HG03039 (cell line): Measurements from ENCODE around the gene THSD8.

ENCODE experiments used
- ATAC-seq: cut with Tn5 transposase; IDR thresholded peaks from one replicate; pipeline ENCODE4 v1.9.1; 2021; ENCODE audit warnings: mild to moderate bottlenecking, moderate library complexity; ENCODE audit not compliant: unreplicated experiment

Gene THSD8

GRCh38 chr19:12779162-12779993 is 22.5 kb upstream of the THSD8 start:
- ATAC-seq = no peak

DNA sequence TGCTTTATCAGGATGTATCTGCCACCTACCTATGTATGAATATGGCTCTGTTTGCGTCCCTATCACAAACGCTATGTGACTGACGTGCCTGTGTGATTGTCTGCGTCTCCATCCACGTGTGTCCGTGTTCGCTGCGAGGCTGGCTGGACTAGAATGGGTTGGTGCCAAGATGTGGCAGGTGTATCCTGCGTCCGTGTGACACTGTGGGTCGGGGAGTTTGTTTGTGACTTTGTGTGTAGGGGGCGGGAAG is 19.8 kb upstream of the THSD8 start:
- ATAC-seq = no peak

DNA sequence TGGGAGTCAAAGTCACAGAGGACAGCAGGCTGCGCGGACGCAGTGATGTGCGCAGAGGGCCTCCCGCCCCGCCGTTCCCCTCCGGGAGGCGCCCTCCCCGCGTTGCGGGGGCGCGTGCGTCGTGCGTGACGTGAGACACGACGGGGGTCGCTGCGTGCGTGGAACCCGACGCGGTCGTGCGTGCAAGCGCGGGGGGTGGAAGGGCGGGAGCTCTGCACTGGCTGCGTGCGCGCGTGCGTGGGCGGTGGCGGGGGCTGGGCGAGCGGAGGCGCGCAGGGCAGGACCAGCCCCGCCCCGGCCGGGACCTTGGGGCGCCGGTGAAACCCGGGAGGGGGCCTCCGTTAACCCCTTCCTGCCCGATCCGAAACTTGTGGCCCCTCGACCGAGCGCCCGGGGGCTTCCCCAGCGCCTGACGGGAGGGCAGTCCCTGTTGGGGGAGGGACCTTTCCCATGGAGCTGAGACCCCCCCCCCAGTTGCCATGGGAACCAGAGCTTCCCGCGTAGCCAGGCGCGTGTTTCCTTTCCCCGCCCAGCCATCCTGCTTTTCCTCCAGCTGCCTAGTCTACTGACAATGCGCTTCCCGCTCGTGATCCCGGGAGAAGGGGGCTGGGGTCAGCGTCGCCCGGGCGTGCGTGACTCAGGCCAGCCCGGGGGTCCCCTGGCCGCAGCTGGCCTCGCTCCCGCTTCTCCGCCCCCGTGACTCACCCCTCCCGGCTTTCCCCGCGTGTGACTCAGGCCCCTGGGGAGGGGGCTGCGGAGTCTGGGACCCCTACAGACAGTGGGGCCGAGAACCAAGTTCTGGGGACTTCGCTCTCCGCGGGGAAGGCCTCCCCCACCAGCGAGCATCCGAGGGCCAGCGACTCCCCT is 19.2 kb upstream of the THSD8 start:
- peak; percentile 37 for ATAC-seq

GRCh38 chr19:12783291-12783848 is 18.5 kb upstream of the THSD8 start:
- ATAC-seq = no peak

GRCh38 chr19:12783849-12784393 is 17.9 kb upstream of the THSD8 start:
- no peak for ATAC-seq

DNA sequence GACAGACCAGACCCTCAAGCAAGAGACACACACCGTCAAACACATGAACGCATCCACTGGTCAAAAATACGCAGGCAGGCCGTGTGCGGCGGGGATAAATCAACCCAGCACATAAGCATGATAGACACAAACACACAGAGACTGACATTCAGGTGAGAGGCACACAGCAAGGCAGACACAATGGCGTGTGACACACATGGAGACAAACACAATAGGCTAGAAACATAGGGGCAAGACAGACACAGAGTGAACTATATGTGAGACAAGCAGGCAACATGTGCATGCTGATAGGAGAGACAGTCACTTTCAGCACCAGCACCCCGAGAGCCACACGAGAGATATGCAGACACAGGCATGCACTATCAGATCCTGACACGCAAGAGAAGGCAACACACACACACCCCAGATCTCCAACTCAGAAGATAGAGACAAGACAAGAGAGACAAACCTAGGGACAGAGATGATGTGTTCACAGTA is 17.4 kb upstream of the THSD8 start:
- no peak for ATAC-seq

GRCh38 chr19:12784871-12785430 is 16.9 kb upstream of the THSD8 start:
- ATAC-seq = no peak

DNA sequence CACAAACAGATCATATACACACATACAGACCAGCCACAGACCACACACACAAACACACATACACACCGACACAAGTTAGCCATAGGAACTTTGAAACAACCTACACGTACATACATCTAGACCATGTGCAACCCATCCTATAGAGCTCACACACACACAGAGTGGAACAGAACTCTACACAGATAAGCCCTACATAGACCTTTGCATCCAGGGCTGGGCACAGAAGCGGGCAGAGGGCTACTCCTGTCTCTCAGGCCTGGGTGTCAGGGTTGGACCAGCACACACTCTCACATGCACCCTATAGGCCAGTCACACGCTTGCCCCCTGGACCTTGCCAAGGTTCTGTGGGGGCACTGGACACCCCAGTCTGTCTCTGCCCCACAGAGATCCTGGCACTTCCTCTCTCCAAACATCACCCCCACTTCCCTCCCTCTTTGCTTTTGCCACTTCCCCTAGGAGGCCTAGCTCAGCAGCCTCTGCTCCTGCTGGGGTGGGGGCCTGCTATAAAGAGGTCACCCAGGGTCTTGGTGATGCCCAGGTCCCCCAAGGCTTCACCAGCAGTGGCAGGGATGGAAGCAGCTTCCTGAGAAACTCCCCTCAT is 16.3 kb upstream of the THSD8 start:
- ATAC-seq = no peak

- ATAC-seq = no peak
These were observed 15.6 kb upstream of the THSD8 start for GRCh38 chr19:12786141-12786870.

DNA sequence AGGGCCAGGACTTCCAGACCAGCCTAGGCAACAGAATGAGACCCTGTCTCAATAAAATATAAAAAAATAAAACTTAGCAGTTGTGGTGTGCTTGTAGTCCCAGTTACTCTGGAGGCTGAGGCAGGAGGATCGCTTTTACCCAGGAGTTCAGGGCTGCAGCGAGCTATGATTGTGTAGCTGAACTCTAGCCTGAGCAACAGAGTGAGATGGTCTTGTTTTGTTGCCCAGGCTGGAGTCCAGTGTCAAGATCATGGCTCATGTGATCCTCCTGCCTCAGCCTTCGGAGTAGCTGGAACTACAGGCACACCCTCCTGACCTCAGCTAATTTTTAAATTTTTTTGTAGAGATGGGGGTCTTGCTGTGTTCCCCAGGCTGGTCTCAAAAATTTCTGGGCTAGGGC is 14.9 kb upstream of the THSD8 start:
- no peak for ATAC-seq

- no peak for ATAC-seq
These were observed 14.4 kb upstream of the THSD8 start for GRCh38 chr19:12787458-12787857.

DNA sequence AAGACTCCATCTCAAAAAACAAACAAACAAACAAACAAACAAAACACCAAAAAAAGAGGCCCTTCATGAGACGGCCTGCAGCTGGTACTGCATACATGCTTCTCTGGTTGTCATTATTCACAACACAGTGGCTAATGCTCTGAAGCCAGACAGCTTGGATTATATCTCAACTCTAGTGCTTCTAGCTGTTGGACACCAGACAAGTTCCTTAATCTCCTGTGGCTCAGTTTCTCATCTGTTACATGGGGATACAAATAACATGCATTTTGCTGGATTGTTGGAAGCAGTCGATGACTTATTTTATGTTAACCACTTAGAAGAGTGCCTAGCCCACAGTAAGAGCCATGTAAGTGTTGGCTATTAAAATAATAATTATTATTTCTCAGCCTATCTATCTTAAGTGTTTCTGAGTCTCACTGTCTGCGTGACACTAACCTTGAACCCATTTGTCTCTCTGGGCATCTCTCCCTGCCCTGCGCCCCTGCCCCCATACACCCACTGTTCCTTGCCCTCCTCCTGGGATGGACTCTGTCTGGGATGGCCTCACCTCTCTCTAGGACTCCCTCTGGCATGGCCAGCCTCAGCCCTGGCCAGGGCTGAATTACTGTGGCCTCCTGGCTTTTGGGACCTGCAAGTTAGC is 13.7 kb upstream of the THSD8 start:
- no peak for ATAC-seq

DNA sequence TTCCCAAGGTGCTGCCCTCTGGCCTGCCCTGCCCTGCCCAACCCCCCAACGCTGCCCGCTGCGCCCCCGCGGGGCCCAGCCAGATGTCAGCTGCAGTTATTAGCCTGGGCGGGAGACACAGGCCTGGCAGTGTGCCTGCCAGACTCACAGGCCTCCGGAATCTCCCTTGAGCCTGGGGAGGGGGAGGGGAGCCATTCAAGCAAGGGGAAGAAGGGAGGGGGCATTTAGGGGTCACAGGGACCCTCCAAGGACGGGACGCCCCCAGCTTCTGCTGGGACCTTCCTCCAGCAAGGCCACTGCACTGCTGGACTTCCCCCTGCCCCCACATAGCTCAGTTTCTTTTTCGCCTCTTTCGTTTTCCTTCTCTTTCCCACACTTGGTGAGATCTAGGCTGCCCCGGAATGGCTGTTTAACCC is 13.2 kb upstream of the THSD8 start:
- ATAC-seq = no peak

DNA sequence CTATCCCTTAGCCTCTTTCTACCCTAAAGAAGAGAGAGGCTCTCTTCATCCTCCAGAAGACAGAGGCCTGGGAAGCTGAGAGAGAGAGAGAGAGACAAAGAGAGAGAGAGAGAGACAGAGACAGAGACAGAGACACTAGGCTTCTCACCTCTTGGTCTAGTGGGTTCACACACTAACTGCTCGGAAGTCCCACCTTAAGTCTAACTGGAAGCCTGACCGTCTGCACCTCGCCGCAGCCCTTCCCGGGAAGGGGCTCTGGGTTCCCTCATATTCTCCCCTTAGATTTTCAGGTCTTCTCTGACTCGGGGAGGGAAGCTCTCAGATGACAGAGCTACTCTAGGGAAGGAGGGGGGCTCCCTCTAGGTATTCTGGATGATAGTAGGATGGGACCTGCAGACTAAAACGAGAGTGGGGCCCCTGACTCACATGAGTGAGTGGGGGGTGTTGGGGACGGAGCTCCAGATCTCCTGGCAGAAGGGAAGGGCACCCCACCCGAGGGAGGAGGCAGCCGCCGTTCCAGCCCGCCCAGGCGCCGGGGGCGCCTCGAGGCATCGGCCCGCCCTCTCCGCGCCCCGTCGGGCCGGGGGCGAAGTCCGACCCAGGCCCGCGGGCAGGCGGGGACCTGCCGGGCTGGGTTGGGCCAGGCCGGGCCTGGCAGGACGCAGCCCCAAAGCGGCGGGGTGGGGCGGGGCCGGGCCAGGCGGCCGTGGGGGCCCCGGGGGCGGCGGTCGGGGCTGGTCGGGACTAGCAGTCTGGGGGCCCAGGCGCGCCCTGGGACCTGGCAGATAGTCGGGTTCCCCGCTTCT is 12.6 kb upstream of the THSD8 start:
- ATAC-seq = no peak

DNA sequence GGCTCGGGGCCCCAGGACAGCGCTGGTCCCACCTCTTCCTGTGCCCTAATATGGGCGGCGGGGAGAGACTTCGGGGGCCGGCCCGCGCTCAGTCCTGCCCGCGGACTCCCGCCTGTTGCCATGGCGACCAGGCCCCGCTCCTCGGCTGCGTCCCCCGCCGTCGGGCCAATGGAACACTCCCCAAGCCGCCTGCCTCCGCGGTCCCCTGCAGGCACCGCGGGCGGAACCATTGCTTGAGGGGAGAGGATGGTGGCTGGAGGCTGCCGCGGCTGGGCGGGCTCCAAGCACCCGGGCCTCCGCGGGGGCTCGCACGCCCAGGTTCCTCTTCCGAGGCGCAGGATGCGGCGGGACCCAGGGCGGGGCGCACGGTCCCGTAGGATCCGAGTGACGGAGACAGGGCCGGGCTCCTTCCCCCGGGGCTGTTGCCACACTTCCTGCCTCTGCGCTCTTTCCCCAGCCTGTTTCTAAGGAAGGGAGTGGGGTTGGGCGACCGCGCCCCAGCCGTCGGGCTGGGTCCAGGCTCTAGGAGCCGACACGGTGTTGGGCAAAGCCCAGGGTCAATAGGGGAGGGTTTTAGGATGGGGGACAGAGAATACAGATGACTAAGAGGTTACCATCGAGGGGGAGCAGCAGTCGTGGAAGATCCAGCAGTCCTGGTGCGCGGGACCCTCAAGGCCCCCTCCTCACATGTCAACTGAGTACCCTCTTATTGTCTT is 11.8 kb upstream of the THSD8 start:
- peak; percentile 27 for ATAC-seq

- no peak for ATAC-seq
These were observed 11.1 kb upstream of the THSD8 start for GRCh38 chr19:12790628-12791344.

DNA sequence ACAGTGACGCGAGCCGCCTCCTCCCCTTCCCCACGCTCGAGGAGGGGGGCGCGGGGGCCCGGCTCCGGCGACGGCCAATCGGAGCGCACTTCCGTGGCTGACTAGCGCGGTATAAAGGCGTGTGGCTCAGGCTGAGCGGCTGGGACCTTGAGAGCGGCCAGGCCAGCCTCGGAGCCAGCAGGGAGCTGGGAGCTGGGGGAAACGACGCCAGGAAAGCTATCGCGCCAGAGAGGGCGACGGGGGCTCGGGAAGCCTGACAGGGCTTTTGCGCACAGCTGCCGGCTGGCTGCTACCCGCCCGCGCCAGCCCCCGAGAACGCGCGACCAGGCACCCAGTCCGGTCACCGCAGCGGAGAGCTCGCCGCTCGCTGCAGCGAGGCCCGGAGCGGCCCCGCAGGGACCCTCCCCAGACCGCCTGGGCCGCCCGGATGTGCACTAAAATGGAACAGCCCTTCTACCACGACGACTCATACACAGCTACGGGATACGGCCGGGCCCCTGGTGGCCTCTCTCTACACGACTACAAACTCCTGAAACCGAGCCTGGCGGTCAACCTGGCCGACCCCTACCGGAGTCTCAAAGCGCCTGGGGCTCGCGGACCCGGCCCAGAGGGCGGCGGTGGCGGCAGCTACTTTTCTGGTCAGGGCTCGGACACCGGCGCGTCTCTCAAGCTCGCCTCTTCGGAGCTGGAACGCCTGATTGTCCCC is 10.4 kb upstream of the THSD8 start, which contains the start of gene JUNB:
Gene JUNB (plus strand): TSS at position 142 of the 706 bp plus-strand sequence. CDS start 286 bp downstream, at position 428.
- ATAC-seq = peak; percentile 25
